GM21786 (cell line): ENCODE data around the gene EPB41L5.
A peak's percentile ranks its signal among the peaks of the same experiment; 100 is the strongest.
"Not testable (repeated sequence)": the region's sequence is repeated elsewhere in the genome, so short reads cannot be mapped to it uniquely, and the experiment has no call there.

Source experiments
- ATAC-seq: cut with Tn5 transposase; IDR thresholded peaks from one replicate; pipeline ENCODE4 v1.9.1; 2021; ENCODE audit not compliant: unreplicated experiment

EPB41L5 gene

DNA sequence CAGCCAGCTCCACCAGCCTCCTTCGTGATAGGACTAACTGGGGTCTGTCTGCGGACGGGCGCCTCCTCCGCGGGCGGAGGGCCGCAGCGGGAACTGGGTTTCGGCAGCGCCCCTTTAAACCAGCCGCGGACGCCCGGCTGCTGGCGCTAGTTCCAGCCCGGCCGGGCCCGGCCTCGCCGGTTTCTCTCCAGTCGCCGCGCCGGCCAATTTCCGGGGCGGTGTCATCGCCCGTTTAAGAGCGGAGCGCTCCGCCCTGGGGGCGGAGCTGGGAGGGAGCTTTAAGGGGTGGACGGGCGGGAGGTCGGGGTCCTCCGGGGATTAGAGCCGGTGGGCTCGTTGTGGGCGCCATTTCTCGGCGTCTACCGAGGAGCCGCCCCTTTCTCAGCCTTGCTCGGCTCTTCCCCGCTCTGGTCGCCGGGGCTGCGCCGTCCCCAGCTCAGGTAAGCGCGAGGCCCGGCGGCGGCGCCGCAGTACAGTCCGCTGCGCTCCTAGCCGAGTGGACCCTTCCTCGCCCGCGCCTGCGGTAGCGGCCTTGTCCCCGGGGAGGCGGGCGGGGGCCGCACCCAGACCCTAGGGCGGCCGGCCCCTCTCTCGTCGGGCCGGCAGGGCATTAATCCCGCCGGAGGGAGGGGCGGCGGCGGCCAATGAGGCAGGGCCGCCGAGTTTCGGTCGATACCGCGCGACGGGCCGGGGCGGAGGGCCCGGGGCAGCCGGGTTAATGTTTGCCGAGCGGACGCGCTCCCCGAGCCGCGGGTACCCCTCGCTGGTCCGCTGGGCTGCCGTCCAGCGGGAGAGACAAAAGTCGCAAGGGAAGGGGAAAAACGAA lies at the start of gene EPB41L5:
EPB41L5 (plus strand) TSS at position 307 of the 826 bp plus-strand sequence. CDS start 6,008 bp downstream, outside the sequence.
- ATAC-seq, result peak; percentile 93

DNA sequence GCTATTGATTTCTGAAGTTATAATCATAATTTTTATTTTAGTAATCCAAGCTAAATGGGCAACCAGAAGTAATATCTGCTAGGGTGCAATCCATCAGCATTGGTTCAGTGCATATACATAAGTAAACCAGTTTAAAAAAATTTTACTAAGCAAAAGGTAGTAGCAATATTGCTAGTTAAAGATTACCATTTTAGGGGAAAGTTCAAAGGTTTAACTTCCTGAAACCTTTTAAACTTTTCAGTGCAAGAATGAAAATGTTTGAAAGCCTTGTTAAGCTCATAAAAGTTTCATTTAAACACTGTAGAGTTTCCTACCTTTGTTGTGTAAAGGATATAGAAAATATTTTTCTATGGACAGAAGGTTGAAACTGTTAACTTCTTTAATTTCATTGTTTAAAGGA lies 31.0 kb upstream of the EPB41L5 start:
- ATAC-seq, result no peak

- no peak for ATAC-seq
These were observed 30.4 kb upstream of the EPB41L5 start for GRCh38 chr2:119982506-119982905.

- no peak for ATAC-seq
These were observed 29.8 kb upstream of the EPB41L5 start for GRCh38 chr2:119983108-119983507.

GRCh38 chr2:119996148-119996547 lies 16.7 kb upstream of the EPB41L5 start:
- ATAC-seq, result no peak

DNA sequence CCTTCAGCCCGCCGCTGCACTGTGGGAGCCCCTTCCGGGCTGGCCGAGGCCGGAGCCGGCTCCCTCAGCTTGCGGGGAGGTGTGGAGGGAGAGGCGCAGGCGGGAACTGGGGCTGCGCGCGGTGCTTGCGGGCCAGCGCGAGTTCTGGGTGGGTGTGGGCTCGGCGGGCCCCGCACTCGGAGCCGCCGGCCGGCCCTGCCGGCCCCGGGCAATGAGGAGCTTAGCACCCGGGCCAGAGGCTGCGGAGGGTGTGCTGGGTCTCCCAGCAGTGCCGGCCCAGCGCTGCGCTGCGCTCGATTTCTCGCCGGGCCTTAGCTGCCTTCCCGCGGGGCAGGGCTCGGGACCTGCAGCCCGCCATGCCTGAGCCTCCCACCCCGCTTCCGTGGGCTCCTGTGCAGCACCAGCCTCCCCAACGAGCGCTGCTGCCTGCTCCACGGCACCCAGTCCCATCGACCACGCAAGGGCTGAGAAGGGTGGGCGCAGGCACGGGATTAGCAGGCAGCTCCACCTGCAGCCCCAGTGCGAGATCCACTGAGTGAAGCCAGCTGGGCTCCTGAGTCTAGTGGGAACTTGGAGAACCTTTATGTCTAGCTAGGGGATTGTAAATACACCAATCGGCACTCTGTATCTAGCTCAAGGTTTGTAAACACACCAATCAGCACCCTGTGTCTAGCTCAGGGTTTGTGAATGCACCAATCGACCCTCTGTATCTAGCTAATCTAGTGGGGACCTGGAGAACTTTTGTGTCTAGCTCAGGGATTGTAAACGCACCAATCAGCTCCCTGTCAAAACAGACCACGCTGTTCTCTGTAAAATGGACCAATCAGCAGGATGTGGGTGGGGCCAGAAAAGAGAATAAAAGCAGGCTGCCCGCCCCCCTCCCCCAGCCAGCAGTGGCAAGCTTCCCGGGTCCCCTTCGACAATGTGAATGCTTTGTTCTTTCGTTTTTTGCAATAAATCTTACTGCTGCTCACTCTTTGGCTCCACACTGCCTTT lies 15.7 kb upstream of the EPB41L5 start:
- not testable (repeated sequence) for ATAC-seq

DNA sequence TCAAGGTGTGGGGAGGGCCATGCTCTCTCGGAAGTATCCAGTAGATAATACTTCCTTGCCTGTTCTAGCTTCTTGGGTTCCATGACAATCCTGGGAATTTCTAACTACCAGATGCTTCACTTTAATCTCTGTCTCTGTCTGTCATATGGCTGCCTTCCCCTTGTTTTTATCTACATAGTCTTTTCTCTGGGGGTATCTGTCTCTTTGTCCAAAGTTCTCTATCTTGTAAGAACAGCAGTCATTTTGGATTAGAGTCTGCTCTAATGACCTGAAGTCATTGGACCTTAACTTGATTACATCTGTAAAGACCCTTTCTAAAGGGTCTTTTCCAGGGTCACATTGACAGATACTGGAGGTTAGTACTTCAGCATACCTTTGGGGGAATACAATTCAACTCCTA lies 11.4 kb upstream of the EPB41L5 start:
- no peak for ATAC-seq

DNA sequence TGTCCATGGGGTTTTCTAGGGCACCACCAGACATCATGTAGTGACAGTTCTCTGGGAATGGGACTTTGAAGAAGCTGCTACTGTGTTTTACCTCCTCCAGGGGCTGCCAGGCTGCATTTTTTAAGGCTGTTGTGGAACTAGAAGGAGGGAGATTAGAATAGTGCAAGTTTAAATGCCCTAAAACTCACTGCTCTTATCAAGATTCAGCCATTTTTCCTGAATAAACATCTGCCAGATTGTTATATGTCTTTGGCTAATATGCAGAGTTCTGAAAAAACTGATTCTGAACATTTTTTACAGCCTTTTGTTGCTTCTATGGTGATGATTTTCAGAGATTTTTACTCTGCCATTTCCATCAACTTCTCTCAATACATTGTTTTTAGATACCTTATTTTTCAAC lies 8.6 kb upstream of the EPB41L5 start:
- no peak for ATAC-seq

DNA sequence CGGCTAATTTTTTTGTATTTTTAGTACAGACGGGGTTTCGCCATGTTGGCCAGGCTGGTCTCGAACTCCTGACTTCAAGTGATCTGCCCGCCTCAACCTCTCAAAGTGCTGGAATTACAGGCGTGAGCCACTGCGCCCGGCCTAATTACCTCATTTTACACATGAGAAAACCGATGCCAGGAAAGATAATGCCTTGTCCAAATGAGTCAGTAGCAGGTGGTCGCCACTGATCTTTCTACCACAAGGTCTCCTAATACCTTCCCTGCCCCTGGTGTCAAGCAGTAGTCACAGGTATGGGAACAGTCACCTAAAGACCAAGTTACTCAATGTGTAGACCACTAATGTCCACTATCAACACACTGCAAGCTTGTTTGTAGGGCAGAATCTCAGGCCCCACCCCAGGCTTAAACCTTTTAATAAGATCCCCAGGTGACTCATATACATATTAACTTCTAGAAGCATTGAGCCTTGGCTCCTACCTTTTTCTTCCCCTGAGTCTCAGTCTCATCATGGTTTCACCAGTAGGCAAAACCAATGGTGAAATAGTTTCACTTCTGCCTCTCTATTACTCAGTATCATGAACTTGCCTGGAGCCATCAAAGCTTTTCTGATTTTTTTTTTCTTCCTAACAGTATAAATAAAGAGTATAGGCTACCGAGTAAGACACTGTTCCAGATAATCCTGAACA lies 6.9 kb upstream of the EPB41L5 start:
- peak; percentile 94 for ATAC-seq

GRCh38 chr2:120007851-120008250 lies 5.0 kb upstream of the EPB41L5 start:
- no peak for ATAC-seq

DNA sequence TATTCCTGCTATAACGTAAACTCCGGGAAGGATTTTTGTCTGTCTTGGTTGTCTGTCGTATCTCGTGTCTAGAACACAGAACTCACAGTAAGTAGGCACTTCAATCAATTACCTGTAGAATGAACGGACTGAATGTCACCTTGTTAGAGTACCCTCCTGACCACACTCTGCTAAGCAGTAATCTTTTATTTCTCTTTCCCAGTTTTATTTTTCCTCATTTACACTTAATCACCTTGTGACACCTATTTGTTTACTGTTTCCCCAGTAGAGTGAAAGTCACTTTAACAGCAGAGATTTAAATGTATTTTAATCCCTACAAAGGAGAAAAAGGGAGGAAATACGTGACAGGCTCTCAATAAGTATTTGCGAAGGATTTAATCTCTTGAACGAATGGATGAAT lies 514 bp upstream of the EPB41L5 start:
- no peak for ATAC-seq

DNA sequence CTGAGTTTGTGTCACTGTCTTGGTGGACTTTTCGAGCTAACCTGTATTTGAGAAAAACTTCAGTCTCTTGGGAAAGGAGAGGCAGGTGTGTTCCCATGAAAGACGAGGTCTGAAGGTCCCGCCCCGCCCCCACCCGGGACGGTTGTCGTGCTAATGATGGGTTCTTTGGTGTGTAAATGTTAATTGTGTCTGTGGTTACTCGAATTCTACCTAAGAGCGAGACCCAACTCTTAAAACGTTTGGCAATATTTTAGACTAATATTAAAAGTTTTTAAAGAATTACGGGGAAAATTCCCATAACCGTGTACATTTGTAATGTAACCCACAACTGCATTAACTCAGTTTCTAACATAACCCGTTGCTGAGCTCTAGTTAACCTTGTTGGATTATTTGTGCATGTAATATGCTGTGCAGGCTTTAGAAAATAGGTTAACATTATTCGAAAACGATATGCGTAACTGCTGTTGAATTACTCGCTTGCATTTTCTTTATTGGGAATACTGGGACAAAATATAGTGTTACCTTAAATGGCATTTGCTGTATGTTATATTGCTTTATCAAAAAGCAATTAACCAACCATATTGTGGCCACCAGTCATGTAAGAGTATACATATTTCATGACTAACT lies 833 bp downstream of the EPB41L5 start:
- peak; percentile 2 for ATAC-seq

DNA sequence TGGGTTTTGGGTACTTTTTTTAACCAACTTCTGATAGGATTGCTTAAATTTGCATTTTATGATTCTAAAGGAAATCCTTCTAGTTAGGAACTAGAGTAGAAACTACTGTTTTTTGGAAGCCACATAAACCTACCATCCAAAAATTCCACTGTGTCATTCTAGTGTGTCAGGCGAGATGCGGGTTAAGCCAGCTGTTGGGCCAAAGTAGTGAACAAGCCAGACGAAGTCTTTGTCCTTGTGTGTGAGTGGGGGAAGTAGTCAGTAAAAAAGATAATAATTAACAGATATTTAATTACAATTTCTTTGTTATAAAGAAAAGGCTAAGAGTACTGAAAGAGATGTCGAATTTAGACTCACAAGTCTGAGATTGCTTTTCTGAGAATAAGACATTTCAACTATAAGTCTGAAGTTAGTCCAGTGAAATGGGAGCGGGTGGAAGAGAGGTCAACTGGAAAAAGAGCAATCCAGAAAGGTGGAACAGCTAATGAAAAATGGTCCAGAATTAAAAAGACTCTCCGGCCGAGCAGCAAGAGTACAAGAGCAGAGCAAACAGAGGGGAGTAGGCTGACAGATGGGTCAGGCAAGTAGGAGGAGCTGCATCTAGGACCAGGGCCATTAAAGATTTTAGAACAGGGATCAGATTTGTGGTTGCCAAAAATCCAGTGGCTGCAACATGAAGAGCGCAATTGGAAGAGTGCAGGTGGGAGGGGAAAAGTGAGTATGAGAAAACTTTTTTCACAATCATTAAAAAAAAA lies 1.5 kb downstream of the EPB41L5 start:
- no peak for ATAC-seq

DNA sequence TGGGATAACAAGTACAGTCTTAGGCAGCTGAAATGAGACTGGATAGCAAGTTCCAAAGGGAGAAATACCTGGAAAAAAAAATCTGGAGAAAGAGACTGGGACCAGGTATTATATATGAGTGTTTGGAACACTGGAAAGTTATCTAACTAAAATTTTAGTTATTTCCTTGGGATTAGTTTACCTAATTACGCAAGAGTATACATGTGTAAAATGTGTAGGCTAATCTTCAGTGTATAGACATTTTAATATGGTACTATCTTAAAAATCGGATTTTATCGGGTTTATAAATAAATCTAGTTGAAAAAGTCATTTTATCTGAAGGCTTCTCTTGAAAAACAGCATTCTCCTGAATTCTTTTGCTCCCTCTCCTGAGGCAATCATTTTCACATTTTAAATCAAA lies 3.9 kb downstream of the EPB41L5 start:
- ATAC-seq, result no peak

GRCh38 chr2:120017201-120017600 lies 4.3 kb downstream of the EPB41L5 start:
- no peak for ATAC-seq

DNA sequence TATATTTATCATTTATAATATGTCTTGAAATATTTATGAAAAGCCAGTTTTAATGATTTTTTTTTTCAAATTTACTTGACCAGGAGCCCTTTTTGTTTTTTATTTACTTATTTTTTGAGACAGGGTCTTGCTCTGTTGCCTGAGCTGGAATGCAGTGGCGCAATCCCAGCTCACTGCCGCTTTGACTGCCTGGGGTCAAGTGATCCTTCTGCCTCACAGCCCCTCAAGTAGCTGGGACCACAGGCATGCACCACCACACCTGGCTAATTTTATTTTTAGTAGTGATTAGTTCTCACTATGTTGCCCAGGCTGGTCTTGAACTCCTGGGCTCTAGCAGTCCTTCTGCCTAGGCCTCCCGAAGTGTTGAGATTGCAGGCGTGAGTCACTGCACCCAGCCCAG lies 5.7 kb downstream of the EPB41L5 start:
- no peak for ATAC-seq

GRCh38 chr2:120020554-120020953 lies 7.7 kb downstream of the EPB41L5 start:
- ATAC-seq, result no peak

DNA sequence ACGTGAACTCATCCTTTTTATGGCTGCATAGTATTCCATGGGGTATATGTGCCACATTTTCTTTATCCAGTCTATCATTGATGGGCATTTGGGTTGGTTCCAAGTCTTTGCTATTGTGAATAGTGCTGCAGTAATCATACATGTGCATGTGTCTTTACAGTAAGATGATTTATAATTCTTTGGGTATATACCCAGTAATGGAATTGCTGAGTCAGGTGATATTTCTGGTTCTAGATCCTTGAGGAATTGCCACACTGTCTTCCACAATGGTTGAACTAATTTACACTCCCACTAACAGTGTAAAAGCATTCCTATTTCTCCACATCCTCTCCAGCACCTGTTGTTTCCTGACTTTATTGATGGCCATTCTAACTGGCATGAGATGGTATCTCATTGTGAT lies 9.6 kb downstream of the EPB41L5 start:
- ATAC-seq, result not testable (repeated sequence)

DNA sequence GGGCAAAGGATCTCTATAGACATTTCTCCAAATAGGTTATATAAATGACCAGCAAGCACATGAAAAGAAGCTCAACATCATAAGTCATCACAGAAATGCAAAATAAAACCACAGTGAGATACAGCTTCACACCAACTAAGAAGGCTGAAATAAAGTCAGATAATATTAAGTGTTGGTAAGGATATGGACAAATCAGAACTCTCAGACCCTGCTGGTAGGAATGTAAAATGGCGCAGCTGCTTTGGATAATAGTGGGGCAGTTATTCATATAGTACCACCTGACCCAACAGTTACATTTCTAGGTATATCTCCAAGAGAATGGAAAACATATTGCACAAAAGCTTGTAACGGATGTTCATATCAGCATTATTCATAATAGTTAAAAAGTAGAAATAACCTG lies 14.0 kb downstream of the EPB41L5 start:
- no peak for ATAC-seq

DNA sequence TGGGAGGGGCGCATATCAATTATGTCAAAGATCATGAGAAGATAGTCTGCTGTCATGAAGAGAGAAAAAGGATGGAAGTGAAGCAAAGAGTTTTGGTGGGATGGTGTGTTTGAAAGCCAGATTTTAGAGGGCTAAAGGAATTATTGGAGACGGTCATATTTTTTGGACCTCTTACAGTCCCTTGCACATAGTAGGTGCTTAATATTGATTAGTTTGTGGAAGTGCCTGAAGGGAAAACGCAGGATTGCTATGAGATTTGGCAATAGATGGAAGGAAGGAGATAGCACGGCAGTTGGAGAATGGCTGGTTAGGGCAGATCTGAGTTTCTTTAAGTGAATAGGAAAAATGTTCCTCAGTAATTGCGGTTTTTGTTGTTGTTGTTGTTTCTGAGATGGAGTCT lies 15.9 kb downstream of the EPB41L5 start:
- ATAC-seq, result no peak
